Stimulated activated CD4-positive, alpha-beta T cell treated with anti-CD3 and anti-CD28 coated beads, Interleukin-15, amount 100 ng/mL, for 24 hours (primary cell): Measurements from ENCODE around the gene P3H1.
"Not testable (repeated sequence)": the region's sequence is repeated elsewhere in the genome, so short reads cannot be mapped to it uniquely, and the experiment has no call there.

Experiments used
- DNase-seq: peaks from one replicate; pipeline ENCODE4 v3.0.0-alpha.2; 2020

Gene P3H1

GRCh38 chr1:42723511-42723910 lies 43.3 kb downstream of the P3H1 start:
- no peak for DNase-seq

- not testable (repeated sequence) for DNase-seq
Measured at GRCh38 chr1:42722403-42722802, 44.4 kb downstream of the P3H1 start.

GRCh38 chr1:42721926-42722325 lies 44.9 kb downstream of the P3H1 start:
- DNase-seq: no peak

DNA sequence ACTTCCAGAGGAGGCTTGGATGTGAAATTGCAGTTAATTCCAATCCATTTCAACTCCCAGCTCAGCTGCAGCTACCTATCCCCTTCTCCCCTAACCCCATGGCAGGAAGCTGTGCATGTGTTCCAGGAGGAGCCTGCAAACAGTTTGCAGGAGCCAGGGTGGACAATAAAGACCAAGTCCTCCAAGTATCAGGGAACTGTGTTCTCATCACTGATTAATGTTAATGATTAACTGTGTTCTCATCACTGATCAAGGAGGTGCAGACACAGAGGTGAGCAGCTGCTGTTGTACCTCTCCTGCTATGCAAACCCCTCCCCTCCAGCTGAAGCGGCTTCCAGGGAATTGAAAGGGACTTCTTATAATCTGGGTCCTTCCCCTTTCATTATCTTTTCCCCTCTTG lies 46.0 kb downstream of the P3H1 start:
- no peak for DNase-seq

- DNase-seq: not testable (repeated sequence)
Measured at GRCh38 chr1:42714441-42714840, 52.4 kb downstream of the P3H1 start.

- DNase-seq: no peak
Measured at GRCh38 chr1:42713293-42713692, 53.5 kb downstream of the P3H1 start.

GRCh38 chr1:42712808-42713207 lies 54.0 kb downstream of the P3H1 start:
- DNase-seq: not testable (repeated sequence)

DNA sequence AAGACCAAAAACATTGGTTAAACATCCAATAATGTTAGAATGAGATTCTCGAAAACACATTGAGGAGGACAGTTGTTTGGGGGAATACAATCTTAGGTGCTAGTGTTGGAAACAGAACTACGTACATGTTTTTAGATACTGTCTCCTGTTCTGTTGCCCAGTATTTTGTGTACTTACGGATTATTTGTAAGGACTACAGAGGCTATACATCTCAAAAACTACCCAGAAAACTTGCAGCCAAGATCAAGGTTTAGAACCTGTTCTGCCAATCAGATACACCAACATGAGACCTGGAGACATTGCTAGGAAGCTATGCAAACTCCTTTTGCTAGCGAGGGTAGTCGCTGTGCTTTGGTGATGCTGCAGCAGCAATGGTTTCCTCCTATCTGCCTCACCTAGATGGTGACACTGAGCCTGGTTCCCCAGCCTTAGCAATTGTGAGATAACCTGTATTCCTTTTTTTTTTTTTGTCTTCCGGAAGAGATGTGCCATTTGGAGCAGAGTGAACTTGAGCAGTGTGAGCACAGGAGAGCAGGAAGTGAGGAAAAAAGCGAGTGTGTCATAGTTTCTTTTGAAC lies 62.9 kb downstream of the P3H1 start:
- no peak for DNase-seq

DNA sequence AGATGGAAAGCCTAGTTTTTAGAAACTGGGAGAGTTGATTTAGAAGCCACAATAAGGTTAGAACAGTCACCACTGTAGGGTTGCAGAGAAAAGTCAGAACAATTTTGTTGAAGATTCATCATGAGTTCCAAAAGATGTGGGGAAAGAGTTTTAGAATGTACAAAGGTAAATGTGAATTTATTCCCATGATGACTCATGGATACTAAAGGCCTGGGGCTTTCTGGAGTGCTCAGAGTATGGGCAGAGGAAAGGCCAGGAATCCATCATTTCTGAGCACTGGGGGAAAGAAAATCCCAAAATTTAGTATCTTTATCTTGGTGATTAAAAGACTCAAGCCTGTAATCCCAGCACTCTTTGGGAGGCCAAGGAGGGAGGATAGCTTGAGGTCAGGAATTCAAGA lies 66.8 kb downstream of the P3H1 start:
- no peak for DNase-seq

GRCh38 chr1:42698081-42698813 lies 68.6 kb downstream of the P3H1 start:
- DNase-seq: no peak
